Colon (tissue), 2 donors: ENCODE data around the gene HAND2.

ENCODE experiments used
- FAIRE-seq: peaks from 2 replicates; lab custom pipeline; 2012; peaks lifted over from hg19 to GRCh38; lab: Jason Lieb, UNC
- donor health status: control.
- donor health status: control.

The HAND2 gene

GRCh38 chr4:173519111-173520101 is 10.6 kb downstream of the HAND2 start:
- no peak for FAIRE-seq

- FAIRE-seq = no peak
These were observed 11.5 kb downstream of the HAND2 start for GRCh38 chr4:173518425-173519102.

GRCh38 chr4:173517781-173518424 is 12.1 kb downstream of the HAND2 start:
- FAIRE-seq = no peak

DNA sequence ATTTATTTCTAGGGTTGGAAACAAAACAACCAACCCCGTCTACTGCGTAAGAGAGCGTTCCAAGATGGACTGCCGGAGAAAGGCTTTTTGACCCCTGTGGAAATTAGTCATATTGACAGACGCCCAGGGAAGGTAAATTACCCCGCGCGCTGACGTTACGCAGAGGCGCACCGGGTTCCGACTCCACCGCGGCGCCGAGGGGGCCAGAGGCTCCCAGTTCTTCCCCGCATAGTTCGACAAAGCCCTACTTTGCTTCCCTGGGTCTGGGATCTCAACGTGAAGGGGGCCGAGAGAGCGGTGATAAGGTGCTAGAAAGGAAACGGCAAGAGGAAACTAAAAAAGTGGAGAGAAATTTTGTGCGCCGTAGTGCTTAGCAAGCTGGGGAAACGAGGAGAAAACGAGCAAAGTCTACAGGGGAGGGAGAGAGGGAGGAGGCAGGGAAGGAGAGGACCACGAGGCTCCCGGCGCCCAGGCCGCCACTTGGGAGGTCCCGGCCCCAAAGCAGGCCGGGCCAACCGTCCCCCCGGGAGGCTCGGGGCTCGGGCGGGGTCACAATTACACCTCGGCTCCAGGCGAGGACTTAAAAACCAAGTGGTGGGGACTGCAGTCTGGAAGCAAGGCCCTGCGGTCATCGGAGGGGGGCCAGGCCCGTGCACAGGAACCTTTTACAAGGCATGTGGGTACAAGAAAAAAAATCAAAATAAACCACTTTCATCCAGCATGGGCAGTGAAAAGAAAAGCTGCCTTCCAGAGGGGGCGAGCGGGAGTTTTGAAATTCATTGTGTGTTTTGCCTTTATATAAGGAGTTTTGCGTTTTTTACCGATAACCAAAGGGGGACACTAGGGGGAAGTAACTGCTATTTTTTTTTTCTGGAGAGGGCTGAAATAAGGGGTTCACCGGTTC is 13.2 kb downstream of the HAND2 start:
- no peak for FAIRE-seq

- no peak for FAIRE-seq
These were observed 14.6 kb downstream of the HAND2 start for GRCh38 chr4:173515458-173515857.

DNA sequence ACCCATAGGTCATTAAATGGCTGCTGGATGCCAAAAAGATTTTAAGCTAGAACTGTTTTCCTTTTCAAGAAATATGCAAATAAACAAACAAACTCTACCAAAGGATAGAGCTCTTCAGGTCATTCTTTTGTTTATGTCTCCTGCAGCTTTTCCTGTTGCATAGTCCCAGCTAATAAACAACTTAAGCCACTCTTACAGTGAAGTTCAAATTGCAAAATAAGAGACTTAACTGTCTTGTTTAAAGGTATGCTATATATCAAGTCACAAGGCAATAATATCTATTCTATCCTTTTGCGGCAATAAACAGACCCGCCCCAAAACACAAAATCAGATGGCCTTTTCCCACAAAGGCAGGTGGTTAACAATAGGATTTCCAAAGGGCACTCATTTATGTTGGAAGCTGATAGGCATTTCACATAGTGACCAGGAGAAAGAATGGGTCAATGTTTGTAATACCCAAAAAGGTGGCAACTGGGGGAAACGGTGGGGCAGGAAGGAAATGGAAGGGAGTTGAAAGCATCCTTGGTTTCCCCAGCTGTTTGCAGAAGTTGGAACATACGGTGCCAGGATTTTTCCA is 15.3 kb downstream of the HAND2 start:
- no peak for FAIRE-seq

DNA sequence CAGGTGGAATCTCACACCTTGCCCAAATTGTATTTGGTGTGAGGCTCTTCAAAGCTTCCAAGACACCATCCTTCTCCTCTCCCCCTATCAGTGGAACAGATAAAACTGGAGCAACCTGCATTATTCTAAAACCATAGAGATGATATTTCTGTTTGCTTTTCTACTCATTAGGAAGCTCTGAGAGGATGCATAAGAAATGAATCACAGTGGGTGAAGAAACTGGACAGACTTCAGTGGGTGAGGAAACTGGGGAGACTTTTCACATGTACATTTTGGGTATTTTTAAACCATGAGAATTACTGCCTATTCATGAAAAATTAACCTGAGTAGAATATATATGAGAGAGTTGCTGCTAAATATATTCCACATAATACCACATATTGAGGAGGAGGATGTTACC is 16.4 kb downstream of the HAND2 start:
- no peak for FAIRE-seq

GRCh38 chr4:173511787-173512361 is 18.2 kb downstream of the HAND2 start:
- FAIRE-seq = no peak

- FAIRE-seq = no peak
These were observed 20.7 kb downstream of the HAND2 start for GRCh38 chr4:173509036-173510001.

DNA sequence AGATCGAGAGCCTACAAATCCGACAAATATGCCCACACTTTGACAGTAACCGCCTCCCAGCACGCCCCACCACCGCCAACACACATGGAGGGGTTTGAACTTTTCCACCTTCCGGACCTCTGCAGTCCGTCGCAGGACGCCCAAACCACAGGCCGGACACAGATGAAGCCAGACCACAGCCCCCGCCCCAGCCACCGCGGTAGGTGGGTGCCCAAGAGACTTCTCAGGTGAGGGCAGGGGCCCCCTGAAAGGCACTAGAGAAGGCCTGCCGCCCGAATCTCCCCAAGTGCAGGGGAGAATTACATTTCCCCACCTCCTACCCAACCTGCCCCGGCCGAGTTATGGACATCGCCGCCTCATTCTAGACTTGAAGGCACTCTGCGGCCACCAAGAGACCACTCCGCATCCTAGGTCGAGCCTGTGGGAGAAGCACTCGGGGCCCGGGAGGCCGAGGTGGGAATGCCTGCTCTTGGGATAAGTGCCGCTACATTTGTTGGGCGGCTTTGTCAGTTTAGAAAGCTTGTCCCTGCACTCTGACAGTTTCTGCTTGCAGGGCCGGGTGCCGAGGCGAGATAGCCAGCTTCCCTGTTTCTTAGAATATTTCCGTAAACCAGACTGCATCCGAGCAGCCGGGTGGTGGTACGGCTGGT is 21.5 kb downstream of the HAND2 start:
- no peak for FAIRE-seq

DNA sequence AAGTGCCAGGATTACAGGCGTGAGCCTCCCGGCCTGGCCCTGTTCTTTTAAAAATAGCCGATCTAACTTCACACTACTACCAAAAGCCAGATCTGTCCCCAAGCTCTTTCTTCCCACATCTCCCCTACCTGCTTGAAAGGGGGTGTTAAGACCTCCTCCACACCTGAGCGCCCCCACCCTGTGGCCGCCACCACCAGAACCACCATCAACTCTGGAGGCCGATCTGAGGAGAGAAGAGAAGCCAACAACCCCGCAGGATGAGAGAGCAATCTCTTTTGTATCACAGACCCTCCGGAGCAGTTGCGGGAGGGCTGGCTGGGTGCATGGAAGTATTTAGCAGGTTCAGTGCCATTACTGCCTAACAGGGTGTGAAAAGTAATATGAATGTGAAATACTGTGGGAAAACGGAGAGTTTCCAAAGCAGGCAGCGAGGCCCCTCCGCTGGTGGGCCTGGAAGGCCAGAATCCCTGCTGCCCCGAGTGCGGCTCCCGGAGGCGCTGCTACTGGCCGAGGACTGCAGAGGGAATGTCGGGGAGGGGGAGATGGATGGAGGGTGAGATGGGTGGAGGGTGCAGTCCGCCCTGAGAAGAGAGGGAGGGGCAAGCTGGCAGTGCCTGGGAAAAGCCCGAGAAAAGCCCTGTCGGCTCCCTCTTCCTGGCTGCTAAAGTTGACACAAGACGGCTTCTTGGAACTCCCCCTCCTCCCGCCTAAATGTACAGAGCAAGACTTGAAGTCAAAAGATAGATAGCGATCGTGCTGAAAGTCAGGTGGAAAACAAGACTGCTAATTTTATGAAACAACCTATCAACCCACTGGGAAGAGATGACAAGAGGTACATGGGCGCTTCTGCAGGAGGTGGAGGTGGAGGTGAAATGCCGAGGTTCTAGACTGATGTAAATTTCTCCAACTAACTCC is 22.3 kb downstream of the HAND2 start:
- FAIRE-seq = no peak

GRCh38 chr4:173506597-173507211 is 23.3 kb downstream of the HAND2 start:
- no peak for FAIRE-seq

- FAIRE-seq = no peak
These were observed 24.0 kb downstream of the HAND2 start for GRCh38 chr4:173505924-173506518.

- FAIRE-seq = no peak
These were observed 25.9 kb downstream of the HAND2 start for GRCh38 chr4:173504181-173504503.

GRCh38 chr4:173503330-173504180 is 26.5 kb downstream of the HAND2 start:
- no peak for FAIRE-seq

DNA sequence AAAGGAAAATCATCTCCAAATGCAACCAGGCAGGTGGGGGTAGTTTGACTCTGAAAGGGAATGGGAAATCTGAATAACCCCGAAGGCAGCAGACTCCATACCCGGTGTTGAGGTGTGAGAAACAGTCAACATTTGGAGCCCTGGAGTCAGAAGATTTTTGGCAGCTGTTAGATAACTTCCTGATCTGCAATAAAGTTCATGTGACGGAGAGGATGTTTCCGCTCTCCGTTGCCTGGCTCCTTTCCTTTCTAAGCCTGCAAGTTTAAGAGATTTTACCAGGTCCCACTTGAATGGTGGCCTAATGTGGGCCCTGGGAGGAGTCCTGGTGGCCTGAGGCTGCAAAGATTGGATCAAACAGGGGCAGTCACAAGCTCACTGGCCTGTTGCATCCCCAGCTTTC is 27.7 kb downstream of the HAND2 start:
- no peak for FAIRE-seq
